Right lobe of liver (tissue), 6 donors: ENCODE results near the gene SLC2A6. TPM values are rescaled to one million over a fixed set of nuclear protein-coding genes. Genes with fewer than 3 reads are reported as not detected.

Experiments used
- ATAC-seq, 4 donors: fragments of 200-7000 bp; cut with Tn5 transposase; one replicate each; pipeline ENCODE4 v1.9.1; 2020; ENCODE audit warnings: mild to moderate bottlenecking in 4 of 4, moderate library complexity in 4 of 4
- DNase-seq, 3 donors: peaks; one replicate each; pipeline ENCODE4 v3.0.0-alpha.2; 2020
- H3K27ac ChIP-seq, 3 donors: fragments of 200-600 bp; one replicate each; pipeline ENCODE4 v1.8.0; 2022
- H3K27me3 ChIP-seq, 2 donors: fragments of 200-600 bp; one replicate each; pipeline ENCODE4 v1.8.0; 2022
- H3K36me3 ChIP-seq, 4 donors: fragments of 200-600 bp; sonication (generic) in 1 of 4; one replicate each; pipeline versions ENCODE4 v1.5.1 to v1.8.0; 2017 to 2022; ENCODE audit warnings: control low read depth in 1 of 4
- H3K4me1 ChIP-seq, 4 donors: fragments of 200-600 bp; sonication (generic) in 1 of 4; one replicate each; pipeline versions ENCODE4 v1.5.1 to v1.8.0; 2017 to 2022; ENCODE audit warnings: control low read depth in 1 of 4
- H3K4me3 ChIP-seq, 3 donors: fragments of 200-600 bp; one replicate each; pipeline ENCODE4 v1.8.0; 2022
- H3K9me3 ChIP-seq, 4 donors: fragments of 200-600 bp; sonication (generic) in 1 of 4; one replicate each; pipeline versions ENCODE4 v1.5.1 to v1.8.0; 2017 to 2022; ENCODE audit warnings: control low read depth in 1 of 4
- POLR2A ChIP-seq: fragments of 450-650 bp; IDR thresholded peaks from one replicate; pipeline ENCODE4 v1.6.1; 2017; ENCODE audit warnings: antibody characterized with exemption, mild to moderate bottlenecking
- WGBS: methylation state at CpG from one replicate; pipeline ENCODE4 v1.1.6; 2018; ENCODE audit warnings: low coverage, low lambda C conversion rate; ENCODE audit not compliant: insufficient coverage; ENCODE audit errors: missing lambda C conversion rate; 5-methylcytosine and 5-hydroxymethylcytosine counted together
- intact Hi-C, 2 donors: fragments of 100-400 bp; cut with DNase I; formaldehyde crosslinking; loops; one replicate each; pipeline versions ENCODE4 v1.11.2 to v1.14.1; 2022
- total RNA-seq, 6 experiments: library from RNA; depleted of rRNA in 2 of 6; stranded (reverse); fragments of >200 nt in 2 of 6; fragmentation: NEBNext Ultra II Directional in 3 of 6; extraction: Animal tissue kit (Norgen Biotek cat#: 25700) in 3 of 6; gene quantifications; one replicate each; pipeline versions ENCODE4 v1.1.0 to v1.2.4, GENCODE V29; 2016 to 2023
- TF ChIP-seq, protein P1 (sequence below), 4 donors: fragments of 200-600 bp in 3 of 4; fragments of 450-650 bp in 1 of 4; IDR thresholded peaks; one replicate each; pipeline versions ENCODE4 v1.5.1 to v1.8.0; 2016 to 2022; ENCODE audit warnings: antibody characterized with exemption in 4 of 4, mild to moderate bottlenecking in 2 of 4
- donor health status: DM: no; HTN: yes; CAD: no.
- donor health status: DM: no; HTN: no; CAD: no.
- donor health status: DM: no; HTN: no; CAD: no.
- donor health status: DM: no; HTN: yes; CAD: no.
- donor health status: DM: no; HTN: yes; CAD: no.

SLC2A6 gene
- total RNA-seq, 6 experiments from 2014 or later: 0.88 to 6.8 (median 2.8) TPM

DNA sequence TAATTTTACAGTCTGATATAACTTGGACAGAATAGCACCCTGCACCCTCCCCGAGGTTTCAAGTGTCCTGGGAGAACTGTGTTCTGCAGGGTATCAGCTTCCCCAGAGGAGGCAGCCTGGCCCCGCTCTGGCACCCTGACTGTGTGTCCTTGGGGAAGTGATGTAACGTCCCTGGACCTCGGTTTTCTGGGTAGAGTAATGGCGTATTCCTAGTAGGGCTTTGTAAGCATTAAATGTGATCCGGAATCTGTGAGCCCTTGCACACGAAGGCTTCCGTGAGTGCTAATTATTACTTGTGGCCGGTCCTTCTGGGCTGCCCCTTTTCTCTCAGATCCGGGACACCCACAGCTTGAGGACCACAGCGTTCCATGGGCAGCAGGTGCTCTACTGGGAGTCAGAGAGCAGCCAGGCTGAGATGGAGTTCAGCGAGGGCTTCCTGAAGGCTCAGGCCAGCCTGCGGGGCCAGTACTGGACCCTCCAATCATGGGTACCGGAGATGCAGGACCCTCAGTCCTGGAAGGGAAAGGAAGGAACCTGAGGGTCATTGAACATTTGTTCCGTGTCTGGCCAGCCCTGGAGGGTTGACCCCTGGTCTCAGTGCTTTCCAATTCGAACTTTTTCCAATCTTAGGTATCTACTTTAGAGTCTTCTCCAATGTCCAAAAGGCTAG, 20.1 kb downstream of the SLC2A6 start:
- intact Hi-C loops: no loop called here
- no peaks in the 10 kb centered on the region for H3K27me3 ChIP-seq
- H3K9me3 ChIP-seq: no peaks in the 10 kb centered on the region
- H3K4me1 ChIP-seq: peaks cover 0 to 22% (median 6%) of the 10 kb centered on the region in 4 donors
- no peak for ATAC-seq
- peak in 1 of 3 donors; percentile 51 for DNase-seq
- TF ChIP-seq, protein P1, sequence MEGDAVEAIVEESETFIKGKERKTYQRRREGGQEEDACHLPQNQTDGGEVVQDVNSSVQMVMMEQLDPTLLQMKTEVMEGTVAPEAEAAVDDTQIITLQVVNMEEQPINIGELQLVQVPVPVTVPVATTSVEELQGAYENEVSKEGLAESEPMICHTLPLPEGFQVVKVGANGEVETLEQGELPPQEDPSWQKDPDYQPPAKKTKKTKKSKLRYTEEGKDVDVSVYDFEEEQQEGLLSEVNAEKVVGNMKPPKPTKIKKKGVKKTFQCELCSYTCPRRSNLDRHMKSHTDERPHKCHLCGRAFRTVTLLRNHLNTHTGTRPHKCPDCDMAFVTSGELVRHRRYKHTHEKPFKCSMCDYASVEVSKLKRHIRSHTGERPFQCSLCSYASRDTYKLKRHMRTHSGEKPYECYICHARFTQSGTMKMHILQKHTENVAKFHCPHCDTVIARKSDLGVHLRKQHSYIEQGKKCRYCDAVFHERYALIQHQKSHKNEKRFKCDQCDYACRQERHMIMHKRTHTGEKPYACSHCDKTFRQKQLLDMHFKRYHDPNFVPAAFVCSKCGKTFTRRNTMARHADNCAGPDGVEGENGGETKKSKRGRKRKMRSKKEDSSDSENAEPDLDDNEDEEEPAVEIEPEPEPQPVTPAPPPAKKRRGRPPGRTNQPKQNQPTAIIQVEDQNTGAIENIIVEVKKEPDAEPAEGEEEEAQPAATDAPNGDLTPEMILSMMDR (IDR thresholded peaks at IDR 0.05): no peak
- TF ChIP-seq POLR2A: no peak
- no peaks in the 10 kb centered on the region for H3K36me3 ChIP-seq
- WGBS: 74% methylated on average over 4 of the region's 16 CpGs
- peak overlapping the region in 1 of 3 donors; percentile 79 for H3K4me3 ChIP-seq
- H3K27ac ChIP-seq: peak overlapping the region in 1 of 3 donors; percentile 98

DNA sequence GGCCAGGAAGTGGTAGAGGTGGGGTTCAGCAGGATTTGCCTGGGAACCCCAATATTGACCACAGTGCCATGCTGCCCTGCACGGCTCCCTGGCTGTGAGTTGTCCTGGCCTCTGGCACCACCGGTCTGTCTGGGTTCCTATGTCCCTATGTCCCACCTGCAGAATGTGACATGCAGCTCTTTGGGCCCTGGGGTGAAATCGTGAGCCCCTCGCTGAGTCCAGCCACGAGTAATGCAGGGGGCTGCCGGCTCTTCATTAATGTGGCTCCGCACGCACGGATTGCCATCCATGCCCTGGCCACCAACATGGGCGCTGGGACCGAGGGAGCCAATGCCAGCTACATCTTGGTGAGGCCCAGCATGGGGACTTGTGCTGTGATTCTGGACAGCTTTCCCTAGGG, 21.2 kb downstream of the SLC2A6 start:
- TF ChIP-seq POLR2A: no peak
- TF ChIP-seq, protein P1 (IDR thresholded peaks at IDR 0.05): no peak
- Histone ChIP-seq H3K36me3 (no peaks in the 10 kb centered on the region), H3K9me3 (no peaks in the 10 kb centered on the region), H3K4me1 (peaks cover 0 to 22% (median 6%) of the 10 kb centered on the region in 4 donors), H3K4me3 (no peak overlapping the region), H3K27ac (no peak overlapping the region), H3K27me3 (no peaks in the 10 kb centered on the region)
- no CpG with 5 or more reads among the region's 11 CpGs for WGBS
- ATAC-seq (no peak), DNase-seq (no peak)
- intact Hi-C loops: no loop called here

DNA sequence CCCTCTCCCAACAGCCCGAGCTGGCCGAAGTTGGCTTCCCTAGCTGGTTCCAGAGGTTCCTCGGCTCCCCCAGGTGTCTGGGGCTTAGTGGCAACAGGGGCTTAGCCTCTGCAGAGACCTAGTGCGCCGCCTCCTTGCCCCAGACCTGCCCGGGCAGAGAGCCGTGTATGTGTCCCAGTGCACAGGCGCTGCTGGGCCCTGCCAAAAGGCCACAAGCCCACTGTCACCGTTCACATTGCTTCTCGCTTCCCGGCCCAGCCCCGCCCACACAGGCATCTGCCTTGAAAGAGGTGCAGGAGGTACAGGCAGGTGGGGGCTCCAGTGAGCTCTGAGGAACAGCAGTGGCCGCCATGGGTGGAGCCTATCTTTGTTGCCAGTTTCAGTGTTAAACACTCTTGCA, 21.7 kb downstream of the SLC2A6 start:
- Histone ChIP-seq H3K27me3 (no peaks in the 10 kb centered on the region), H3K4me3 (no peak overlapping the region), H3K36me3 (no peaks in the 10 kb centered on the region), H3K9me3 (no peaks in the 10 kb centered on the region), H3K27ac (no peak overlapping the region), H3K4me1 (peaks cover 0 to 17% (median 6%) of the 10 kb centered on the region in 4 donors)
- intact Hi-C loops: no loop called here
- no CpG with 5 or more reads among the region's 13 CpGs for whole genome bisulfite sequencing
- no peak for ATAC-seq
- no peak for TF ChIP-seq POLR2A
- TF ChIP-seq, protein P1 (IDR thresholded peaks at IDR 0.05): no peak
- peak in 1 of 3 donors; percentile 55 for DNase-seq

DNA sequence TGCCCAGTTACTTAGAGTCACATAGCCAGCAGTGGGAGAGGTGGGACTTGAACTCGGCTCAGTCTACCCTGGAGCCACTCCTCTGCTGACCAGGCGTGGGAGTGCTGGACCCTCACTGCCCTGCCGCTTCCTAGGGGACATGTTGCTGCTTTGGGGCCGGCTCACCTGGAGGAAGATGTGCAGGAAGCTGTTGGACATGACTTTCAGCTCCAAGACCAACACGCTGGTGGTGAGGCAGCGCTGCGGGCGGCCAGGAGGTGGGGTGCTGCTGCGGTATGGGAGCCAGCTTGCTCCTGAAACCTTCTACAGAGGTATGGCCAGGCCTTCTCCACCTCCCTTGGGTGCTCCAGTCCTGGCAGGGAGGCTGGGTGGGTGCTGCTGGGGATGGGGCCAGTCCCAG, 22.5 kb downstream of the SLC2A6 start:
- Histone ChIP-seq H3K36me3 (no peaks in the 10 kb centered on the region), H3K4me3 (no peak overlapping the region), H3K27ac (no peak overlapping the region), H3K4me1 (peaks cover 0 to 9% (median 3%) of the 10 kb centered on the region in 4 donors), H3K27me3 (no peaks in the 10 kb centered on the region), H3K9me3 (no peaks in the 10 kb centered on the region)
- no CpG with 5 or more reads among the region's 9 CpGs for WGBS
- ATAC-seq (no peak), DNase-seq (no peak)
- intact Hi-C loops: no loop called here
- TF ChIP-seq, protein P1 (IDR thresholded peaks at IDR 0.05): no peak
- no peak for TF ChIP-seq POLR2A
